Prostate gland (tissue), 2 donors: Measurements from ENCODE around the gene DOP1A.

Source experiments
- POLR2AphosphoS5 ChIP-seq: sonication (generic); formaldehyde crosslinking; IDR thresholded peaks from one replicate; pipeline ENCODE4 v1.6.1; 2017; ENCODE audit warnings: antibody characterized with exemption
- TF ChIP-seq, protein P1 (sequence below), 4 experiments: fragments of 200-600 bp in 2 of 4; fragments of 450-650 bp in 2 of 4; sonication (generic) in 2 of 4; IDR thresholded peaks; 1 replicate in 3 of 4; 2 replicates in 1 of 4; pipeline ENCODE4 v1.5.1; 2016 to 2019; ENCODE audit warnings: antibody characterized with exemption in 4 of 4, mild to moderate bottlenecking in 2 of 4, moderate library complexity in 2 of 4

DNA sequence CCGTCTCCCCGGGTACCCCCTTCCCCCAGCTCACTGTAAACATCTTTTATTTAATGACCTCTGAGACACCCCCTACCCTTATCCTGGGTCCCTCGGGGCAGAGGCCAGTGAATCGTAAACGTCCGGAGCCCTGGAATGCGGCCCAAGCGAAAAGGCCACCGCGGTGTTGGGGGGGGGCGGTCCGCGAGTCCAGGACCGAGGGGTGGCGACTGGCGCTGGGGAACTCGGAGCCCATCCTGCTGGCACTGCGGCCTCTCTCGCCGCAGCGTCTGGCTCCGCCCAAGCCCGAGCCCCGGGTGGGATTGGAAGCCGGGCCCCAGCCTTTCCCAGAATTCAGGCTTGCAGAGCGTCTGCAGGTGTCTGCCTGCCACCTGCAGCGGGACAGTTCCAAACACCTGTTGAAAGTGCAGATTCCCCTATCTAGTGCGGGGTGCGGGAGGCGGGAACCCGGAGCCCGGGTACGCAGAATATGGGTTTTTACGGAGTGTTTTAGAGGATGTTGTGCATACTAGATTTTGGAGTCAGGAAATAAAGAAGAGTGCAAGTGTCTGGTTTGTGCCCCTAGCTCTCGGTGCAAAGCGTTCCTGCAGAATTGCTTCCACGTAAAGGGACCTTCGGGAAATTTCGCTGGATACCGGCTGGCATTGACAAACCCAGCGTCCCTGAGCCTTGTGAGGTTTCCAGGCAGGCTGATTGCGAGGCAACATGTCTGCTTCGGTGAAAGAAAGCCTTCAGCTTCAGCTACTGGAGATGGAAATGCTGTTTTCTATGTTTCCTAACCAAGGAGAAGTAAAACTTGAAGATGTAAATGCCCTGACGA is 126.5 kb downstream of the DOP1A start:
- no peak for TF ChIP-seq POLR2AphosphoS5
- TF ChIP-seq, protein P1, sequence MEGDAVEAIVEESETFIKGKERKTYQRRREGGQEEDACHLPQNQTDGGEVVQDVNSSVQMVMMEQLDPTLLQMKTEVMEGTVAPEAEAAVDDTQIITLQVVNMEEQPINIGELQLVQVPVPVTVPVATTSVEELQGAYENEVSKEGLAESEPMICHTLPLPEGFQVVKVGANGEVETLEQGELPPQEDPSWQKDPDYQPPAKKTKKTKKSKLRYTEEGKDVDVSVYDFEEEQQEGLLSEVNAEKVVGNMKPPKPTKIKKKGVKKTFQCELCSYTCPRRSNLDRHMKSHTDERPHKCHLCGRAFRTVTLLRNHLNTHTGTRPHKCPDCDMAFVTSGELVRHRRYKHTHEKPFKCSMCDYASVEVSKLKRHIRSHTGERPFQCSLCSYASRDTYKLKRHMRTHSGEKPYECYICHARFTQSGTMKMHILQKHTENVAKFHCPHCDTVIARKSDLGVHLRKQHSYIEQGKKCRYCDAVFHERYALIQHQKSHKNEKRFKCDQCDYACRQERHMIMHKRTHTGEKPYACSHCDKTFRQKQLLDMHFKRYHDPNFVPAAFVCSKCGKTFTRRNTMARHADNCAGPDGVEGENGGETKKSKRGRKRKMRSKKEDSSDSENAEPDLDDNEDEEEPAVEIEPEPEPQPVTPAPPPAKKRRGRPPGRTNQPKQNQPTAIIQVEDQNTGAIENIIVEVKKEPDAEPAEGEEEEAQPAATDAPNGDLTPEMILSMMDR (IDR thresholded peaks at IDR 0.05), result no peak
